ENCODE data around the gene EIF4A3. TPM values are rescaled to one million over a fixed set of nuclear protein-coding genes. Genes with fewer than 3 reads are reported as not detected.

The EIF4A3 gene
- total RNA-seq, 3 donors from 2014 or later (not counting 1 experiment from before 2014, with no cell fraction given), result 86.2 to 88.6 (median 88.0) TPM

DNA sequence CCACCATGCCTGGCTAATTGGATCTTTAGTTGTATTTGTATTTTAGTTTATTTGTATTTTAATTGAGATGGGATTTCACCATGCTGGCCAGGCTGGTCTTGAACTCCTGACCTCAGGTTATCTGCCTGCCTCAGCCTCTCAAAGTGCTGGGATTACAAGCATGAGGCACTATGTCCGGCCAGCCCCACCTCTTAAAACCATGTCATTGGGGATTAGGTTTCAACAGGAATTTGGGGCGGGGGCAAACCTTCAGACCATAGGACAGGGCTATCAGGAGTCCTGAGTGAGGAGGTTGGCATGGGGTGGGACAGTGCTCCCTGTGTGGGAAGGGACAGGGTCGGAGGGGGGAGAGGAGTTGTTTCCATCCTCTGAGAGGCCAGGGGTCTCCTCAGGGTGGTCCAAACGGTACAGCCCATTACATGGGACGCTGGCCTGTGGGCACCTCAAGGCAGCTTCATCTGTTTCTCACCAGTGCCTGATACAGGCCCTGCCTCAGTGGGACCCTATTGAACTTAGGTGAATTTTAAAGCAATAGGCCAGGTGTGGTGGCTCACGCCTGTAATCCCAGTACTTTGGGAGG is 23.9 kb downstream of the EIF4A3 start:
- no peak for ATAC-seq
- Mint-ChIP-seq H3K27ac (no peak overlapping the region), H3K4me1 (no peaks in the 10 kb centered on the region), H3K9me3 (no peaks in the 10 kb centered on the region), H3K36me3 (no peaks in the 10 kb centered on the region), H3K4me3 (no peak overlapping the region), H3K27me3 (ENCODE audit: low read depth in 2 of 2) (peaks cover 0 to 12% of the 10 kb centered on the region in 2 donors)
- TF ChIP-seq, protein P1, sequence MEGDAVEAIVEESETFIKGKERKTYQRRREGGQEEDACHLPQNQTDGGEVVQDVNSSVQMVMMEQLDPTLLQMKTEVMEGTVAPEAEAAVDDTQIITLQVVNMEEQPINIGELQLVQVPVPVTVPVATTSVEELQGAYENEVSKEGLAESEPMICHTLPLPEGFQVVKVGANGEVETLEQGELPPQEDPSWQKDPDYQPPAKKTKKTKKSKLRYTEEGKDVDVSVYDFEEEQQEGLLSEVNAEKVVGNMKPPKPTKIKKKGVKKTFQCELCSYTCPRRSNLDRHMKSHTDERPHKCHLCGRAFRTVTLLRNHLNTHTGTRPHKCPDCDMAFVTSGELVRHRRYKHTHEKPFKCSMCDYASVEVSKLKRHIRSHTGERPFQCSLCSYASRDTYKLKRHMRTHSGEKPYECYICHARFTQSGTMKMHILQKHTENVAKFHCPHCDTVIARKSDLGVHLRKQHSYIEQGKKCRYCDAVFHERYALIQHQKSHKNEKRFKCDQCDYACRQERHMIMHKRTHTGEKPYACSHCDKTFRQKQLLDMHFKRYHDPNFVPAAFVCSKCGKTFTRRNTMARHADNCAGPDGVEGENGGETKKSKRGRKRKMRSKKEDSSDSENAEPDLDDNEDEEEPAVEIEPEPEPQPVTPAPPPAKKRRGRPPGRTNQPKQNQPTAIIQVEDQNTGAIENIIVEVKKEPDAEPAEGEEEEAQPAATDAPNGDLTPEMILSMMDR (IDR thresholded peaks at IDR 0.05), result no peak
- 78% methylated on average over 6 of the region's 6 CpGs for WGBS (ENCODE audit: insufficient coverage)
- H3K4me1 ChIP-seq (ENCODE audit: control insufficient read depth, insufficient read depth, low read length), result no peaks in the 10 kb centered on the region
- intact Hi-C loops (cut with micrococcal nuclease), result no loop called here
- no peaks in the 10 kb centered on the region for H3K9me3 ChIP-seq (ENCODE audit: control insufficient read depth, insufficient read depth, low read length)
- H3K27me3 ChIP-seq (ENCODE audit: control insufficient read depth, insufficient read depth, low read length), result no peaks in the 10 kb centered on the region
- no peak overlapping the region for H3K4me3 ChIP-seq (ENCODE audit: low read length)
- no peak for DNase-seq
- H3K36me3 ChIP-seq (ENCODE audit: control insufficient read depth, insufficient read depth, low read length), result no peaks in the 10 kb centered on the region
- no peak overlapping the region for H3K27ac ChIP-seq (ENCODE audit: low read length)

DNA sequence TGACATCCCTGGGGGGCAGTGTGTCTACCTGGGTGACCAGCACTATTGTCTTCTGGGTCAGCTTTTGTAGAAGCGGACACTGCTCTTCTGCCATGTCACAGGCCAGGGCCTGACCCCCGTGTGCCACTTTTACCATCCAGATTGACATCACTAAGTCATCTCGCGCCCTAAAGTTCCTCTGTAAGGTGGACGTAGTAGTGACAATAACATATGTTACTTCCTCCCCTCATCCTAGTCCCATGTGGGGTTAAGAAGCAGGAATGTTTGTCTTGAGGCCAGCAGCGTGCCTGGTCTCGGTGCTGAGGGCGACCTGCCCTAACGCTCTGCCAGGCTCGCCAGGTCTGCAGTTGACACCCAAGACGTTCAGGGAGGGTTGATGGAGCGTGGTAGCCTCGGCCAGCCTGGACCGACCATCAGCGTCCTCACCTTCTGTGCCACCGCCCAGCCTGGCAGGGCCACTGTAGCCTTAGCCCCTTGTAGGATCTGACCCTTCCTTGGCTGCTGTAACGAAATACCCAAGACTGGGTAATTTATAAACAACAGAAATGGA is 24.8 kb downstream of the EIF4A3 start:
- intact Hi-C loops (cut with micrococcal nuclease), result no loop called here
- no peak overlapping the region for H3K27ac Mint-ChIP-seq
- 88% methylated on average over 17 of the region's 17 CpGs for WGBS (ENCODE audit: insufficient coverage)

DNA sequence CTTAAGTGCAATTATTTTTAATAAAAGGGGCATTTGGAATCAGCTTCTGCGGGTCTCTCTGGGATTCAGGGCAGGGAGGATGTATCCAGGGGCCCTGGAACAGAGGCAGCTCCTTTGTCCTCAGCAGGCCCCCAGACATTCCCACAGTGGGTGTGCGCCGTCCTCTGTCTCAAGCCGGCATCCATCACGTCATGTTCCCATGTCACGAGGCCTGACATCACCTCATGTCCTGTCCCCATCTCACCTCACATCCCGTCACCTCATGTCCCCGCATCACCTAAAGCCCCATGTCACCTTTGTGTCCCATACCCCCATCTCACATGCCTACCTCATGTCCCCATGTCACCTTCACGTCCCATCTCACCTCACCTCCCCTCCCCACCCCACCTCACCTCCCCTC is 27.1 kb downstream of the EIF4A3 start:
- Histone ChIP-seq H3K4me3 (ENCODE audit: low read length) (no peak overlapping the region), H3K36me3 (ENCODE audit: control insufficient read depth, insufficient read depth, low read length) (no peaks in the 10 kb centered on the region), H3K4me1 (ENCODE audit: control insufficient read depth, insufficient read depth, low read length) (no peaks in the 10 kb centered on the region), H3K27me3 (ENCODE audit: control insufficient read depth, insufficient read depth, low read length) (no peaks in the 10 kb centered on the region), H3K27ac (ENCODE audit: low read length) (no peak overlapping the region), H3K9me3 (ENCODE audit: control insufficient read depth, insufficient read depth, low read length) (no peaks in the 10 kb centered on the region)
- intact Hi-C loops (cut with micrococcal nuclease), result no loop called here
- TF ChIP-seq, protein P1 (IDR thresholded peaks at IDR 0.05), result no peak
- WGBS (ENCODE audit: insufficient coverage), result 91% methylated on average over 9 of the region's 9 CpGs
- H3K4me3 Mint-ChIP-seq, result no peak overlapping the region
- peaks cover 0 to 3% of the 10 kb centered on the region in 2 donors for H3K9me3 Mint-ChIP-seq
- ATAC-seq (no peak), DNase-seq (no peak)
- H3K4me1 Mint-ChIP-seq, result no peaks in the 10 kb centered on the region
- H3K36me3 Mint-ChIP-seq, result no peaks in the 10 kb centered on the region
- H3K27ac Mint-ChIP-seq, result no peak overlapping the region
- no peaks in the 10 kb centered on the region for H3K27me3 Mint-ChIP-seq (ENCODE audit: low read depth in 2 of 2)

More for the DNA sequence above, 24.8 kb downstream of the EIF4A3 start:
- Mint-ChIP-seq H3K9me3 (no peaks in the 10 kb centered on the region), H3K4me3 (no peak overlapping the region), H3K27me3 (ENCODE audit: low read depth in 2 of 2) (peaks cover 0 to 7% of the 10 kb centered on the region in 2 donors), H3K4me1 (no peaks in the 10 kb centered on the region), H3K36me3 (no peaks in the 10 kb centered on the region)
- DNase-seq, result no peak
- H3K27ac ChIP-seq (ENCODE audit: low read length), result no peak overlapping the region
- H3K36me3 ChIP-seq (ENCODE audit: control insufficient read depth, insufficient read depth, low read length), result no peaks in the 10 kb centered on the region
- H3K4me3 ChIP-seq (ENCODE audit: low read length), result no peak overlapping the region
- no peaks in the 10 kb centered on the region for H3K27me3 ChIP-seq (ENCODE audit: control insufficient read depth, insufficient read depth, low read length)
- no peak for ATAC-seq
- no peaks in the 10 kb centered on the region for H3K4me1 ChIP-seq (ENCODE audit: control insufficient read depth, insufficient read depth, low read length)
- H3K9me3 ChIP-seq (ENCODE audit: control insufficient read depth, insufficient read depth, low read length), result no peaks in the 10 kb centered on the region
- TF ChIP-seq, protein P1 (IDR thresholded peaks at IDR 0.05), result no peak
